Measurements from ENCODE around the gene THADA. TPM values are rescaled to one million over a fixed set of nuclear protein-coding genes. Genes with fewer than 3 reads are reported as not detected.

THADA gene
- total RNA-seq, 1 experiment from 2014 or later: 20.1 TPM

DNA sequence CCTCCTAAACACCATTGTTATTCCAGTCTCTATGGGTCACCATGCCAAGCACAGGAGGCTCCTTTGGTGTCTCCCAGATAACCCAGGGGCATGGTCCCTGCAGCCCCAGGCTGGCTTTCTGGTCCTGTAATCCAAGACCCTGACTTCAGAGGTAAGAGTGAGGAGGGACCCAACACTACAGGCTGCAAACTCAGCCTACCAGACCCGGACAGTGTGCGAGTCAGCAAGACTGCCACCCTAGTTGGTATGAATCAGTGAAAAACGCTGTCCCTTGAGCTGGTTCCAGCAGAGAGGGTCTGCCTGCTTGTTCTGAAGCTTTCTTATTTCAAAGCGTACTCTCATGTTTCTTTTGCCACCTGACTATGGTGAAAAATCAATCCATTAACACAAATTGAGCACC, 321.8 kb downstream of the THADA start:
- H3K27me3 ChIP-seq (ENCODE audit: insufficient read depth, low read length): no peaks in the 10 kb centered on the region
- WGBS (ENCODE audit: extremely low coverage, insufficient read length, low lambda C conversion rate): no CpG with 5 or more reads among the region's 4 CpGs
- H3K27me3 Mint-ChIP-seq (ENCODE audit: low read depth): no peaks in the 10 kb centered on the region; the same call in 1 of the 2 replicates
- H3K23ac ChIP-seq (ENCODE audit: insufficient read length, low read depth, low read length): no peak overlapping the region
- no peak overlapping the region for H3K4me2 ChIP-seq (ENCODE audit: insufficient read depth, insufficient read length, low read length)
- H3K56ac ChIP-seq (ENCODE audit: insufficient read length, low read depth, low read length): no peak overlapping the region
- no peaks in the 10 kb centered on the region for H3K4me1 ChIP-seq (ENCODE audit: insufficient read depth, low read length)
- H4K5ac ChIP-seq (ENCODE audit: insufficient read length, low read depth, low read length): no peak overlapping the region
- no peak for DNase-seq
- H4K20me1 ChIP-seq (ENCODE audit: control insufficient read depth, insufficient read depth, insufficient read length): no peaks in the 10 kb centered on the region
- peak overlapping the region in 2 of 3 experiments; percentile 3 to 32; a peak in 2 of 7 replicates for H3K27ac Mint-ChIP-seq
- H3K4me3 Mint-ChIP-seq: no peak overlapping the region
- H2BK12ac ChIP-seq (ENCODE audit: insufficient read length, low read depth, low read length): no peak overlapping the region
- H2BK5ac ChIP-seq (ENCODE audit: insufficient read length, low read length): no peak overlapping the region
- no peaks in the 10 kb centered on the region for H3K79me2 ChIP-seq (ENCODE audit: insufficient read depth, low read length)
- no peak overlapping the region for H3K4ac ChIP-seq (ENCODE audit: low read depth, low read length)
- no peak overlapping the region; the same call in 1 of the 2 replicates for H3K14ac ChIP-seq (ENCODE audit: insufficient read depth, low read length)
- H2BK120ac ChIP-seq (ENCODE audit: low read depth, low read length, poor library complexity, severe bottlenecking): no peak overlapping the region
- no peak overlapping the region for H3K9ac ChIP-seq (ENCODE audit: extremely low read depth, insufficient read length, low read length)
- H2BK20ac ChIP-seq (ENCODE audit: low read depth, low read length, poor library complexity, severe bottlenecking): no peak overlapping the region
- no peak overlapping the region for H3K27ac ChIP-seq (ENCODE audit: insufficient read length, low read depth, low read length)
- peaks cover 0 to under 1% (median 0%) of the 10 kb centered on the region in 3 experiments; a peak in 1 of 7 replicates for H3K36me3 Mint-ChIP-seq (ENCODE audit: insufficient read depth in 1 of 3, low read depth in 3 of 3)
- peak overlapping the region; percentile 37 for H3K18ac ChIP-seq (ENCODE audit: insufficient read length, low read depth, low read length)
- no peak overlapping the region for H4K8ac ChIP-seq (replicated peaks; ENCODE audit: insufficient read length, low read depth, low read length)
- TF ChIP-seq CTCF (conservative IDR thresholded peaks at IDR 0.05): no peak
- H2AK5ac ChIP-seq (ENCODE audit: insufficient read length, low read length): no peak overlapping the region
- H3K23me2 ChIP-seq (ENCODE audit: insufficient read length, low read depth, low read length, poor library complexity, severe bottlenecking): no peaks in the 10 kb centered on the region
- H2BK15ac ChIP-seq (ENCODE audit: low read depth, low read length): no peak overlapping the region
- H4K91ac ChIP-seq (ENCODE audit: insufficient read length, low read depth, low read length): no peak overlapping the region
- no peak overlapping the region for H2AFZ ChIP-seq (ENCODE audit: low read length)
- H3K9me3 Mint-ChIP-seq: no peaks in the 10 kb centered on the region
- peaks cover 23 to 36% of the 10 kb centered on the region in 2 experiments for H3K4me1 Mint-ChIP-seq
- H3T11ph ChIP-seq (ENCODE audit: low read length): no peak overlapping the region
- no peaks in the 10 kb centered on the region for H3K79me1 ChIP-seq (ENCODE audit: insufficient read depth, low read depth, low read length, poor library complexity, severe bottlenecking)
- no peaks in the 10 kb centered on the region for H3K9me3 ChIP-seq (ENCODE audit: control insufficient read depth, low read depth, low read length)

Measured in H9 (cell line).